Stimulated activated CD4-positive, alpha-beta T cell treated with anti-CD3 and anti-CD28 coated beads, TNF-alpha, amount 100 ng/mL, for 1 hour (primary cell): Measurements from ENCODE around the gene DYRK1A.
A peak's percentile ranks its signal among the peaks of the same experiment; 100 is the strongest.

ENCODE experiments used
- DNase-seq, 3 donors: peaks; one replicate each; pipeline ENCODE4 v3.0.0-alpha.2; 2020; ENCODE audit warnings: low read depth in 3 of 3, low spot score in 1 of 3

DYRK1A gene

DNA sequence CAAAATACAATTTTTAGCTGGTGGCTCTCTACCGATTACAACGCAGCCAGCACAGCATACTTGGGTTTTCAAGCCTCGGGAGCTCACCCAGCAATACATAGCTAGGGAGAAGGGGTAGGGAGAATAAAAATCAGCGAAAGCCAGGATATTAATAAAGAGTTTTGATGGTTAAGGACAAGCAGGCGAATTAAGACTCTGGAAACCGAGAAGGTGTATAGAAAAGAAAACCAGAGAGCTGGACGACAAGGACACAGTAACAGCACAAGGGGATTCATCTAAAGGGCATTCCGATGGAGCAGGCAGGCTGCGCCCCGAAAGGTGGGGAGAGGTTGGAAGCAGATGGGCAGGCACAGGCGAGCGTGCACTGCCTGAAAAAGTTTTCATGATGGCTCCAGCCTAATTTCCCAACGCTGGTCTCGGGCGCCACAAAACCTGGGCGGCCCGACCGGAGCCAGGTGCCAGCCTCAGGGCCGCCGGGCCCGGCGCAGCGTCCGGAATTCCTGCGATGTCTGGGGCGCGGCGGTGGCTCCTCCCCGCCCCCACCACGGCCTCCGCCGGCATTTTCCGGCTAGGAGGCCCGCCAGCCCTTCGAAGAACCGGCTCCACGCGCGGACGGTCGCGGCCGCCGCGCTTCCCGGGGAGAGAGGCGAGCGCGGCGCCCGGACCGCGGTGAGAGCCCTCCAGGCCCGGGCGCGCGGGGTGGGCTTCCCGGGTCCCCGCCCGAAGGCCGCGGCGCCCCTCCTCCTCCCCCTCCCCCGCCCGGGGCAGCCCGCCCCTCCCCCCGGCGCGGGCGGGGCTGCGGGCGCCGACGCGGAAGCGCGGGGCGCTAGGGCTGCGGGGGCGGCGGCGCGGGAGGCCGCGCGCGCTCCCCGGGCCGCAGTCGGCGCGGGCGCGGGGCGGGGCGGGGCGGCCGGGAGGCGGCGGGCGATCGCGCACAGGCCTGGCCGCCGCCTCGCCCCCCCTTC is 774 bp upstream of the DYRK1A start:
- peak; percentile 18 to 46 (median 19) for DNase-seq

DNA sequence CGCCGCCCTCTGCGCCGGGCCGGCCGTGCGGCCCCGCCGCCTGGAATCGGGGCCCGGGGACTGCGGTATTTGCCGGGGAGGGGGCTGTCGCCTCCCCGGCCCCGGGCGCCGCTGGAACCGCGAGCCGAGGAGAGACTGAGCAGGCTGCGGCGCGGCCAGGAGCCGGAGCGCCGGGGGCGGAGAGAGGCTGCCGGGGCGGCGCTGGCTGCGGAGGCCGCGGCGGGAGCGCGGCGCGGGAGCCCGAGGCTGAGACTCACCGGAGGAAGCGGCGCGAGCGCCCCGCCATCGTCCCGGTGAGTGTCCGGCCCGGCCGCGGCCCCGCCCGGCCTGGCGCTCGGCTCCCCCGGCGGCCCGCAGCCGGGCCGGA is 746 bp downstream of the DYRK1A start:
- DNase-seq: peak in 1 of 3 donors; percentile 7

DNA sequence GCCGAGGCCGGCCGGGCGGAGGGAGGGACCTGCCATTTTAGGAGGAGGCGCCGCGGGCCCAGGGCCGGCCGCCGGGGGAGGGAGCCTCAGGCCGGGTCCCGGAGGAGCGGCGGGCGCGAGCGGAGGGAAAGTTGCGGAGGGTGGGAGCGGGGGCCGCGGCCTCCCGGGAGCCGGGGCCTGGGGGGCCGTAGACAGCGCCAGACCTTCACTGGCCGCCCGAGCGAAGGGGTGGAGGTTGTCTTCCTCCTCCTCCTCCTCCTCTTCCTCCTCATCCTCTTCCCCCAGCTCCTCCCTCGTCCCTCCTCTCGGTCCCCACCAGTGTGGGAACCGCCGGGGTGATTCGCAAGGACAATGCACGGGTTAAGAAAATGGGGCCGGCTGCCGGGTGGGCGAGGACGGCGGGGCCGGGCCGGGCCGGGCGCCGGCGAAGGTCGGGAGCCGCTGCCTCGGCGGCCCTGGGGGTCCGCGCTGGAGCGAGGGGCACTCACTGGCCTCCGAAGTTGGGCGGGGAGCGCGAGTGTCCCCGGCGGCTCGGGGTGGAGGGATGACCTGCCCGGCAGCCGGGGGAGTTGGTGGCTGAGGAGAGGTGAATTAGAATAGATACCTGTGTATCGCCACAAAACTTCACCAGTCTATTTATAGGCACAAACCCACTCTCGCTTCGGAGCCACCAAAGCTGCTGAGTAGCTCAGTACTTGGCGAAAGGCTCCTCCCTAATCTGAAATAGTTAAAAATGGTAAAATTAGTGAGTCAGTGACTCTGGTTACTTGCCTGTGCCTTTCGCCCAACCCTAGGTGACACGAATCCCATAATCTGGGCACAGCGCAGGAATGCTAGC is 1.3 kb downstream of the DYRK1A start:
- DNase-seq: peak in 1 of 3 donors; percentile 7

DNA sequence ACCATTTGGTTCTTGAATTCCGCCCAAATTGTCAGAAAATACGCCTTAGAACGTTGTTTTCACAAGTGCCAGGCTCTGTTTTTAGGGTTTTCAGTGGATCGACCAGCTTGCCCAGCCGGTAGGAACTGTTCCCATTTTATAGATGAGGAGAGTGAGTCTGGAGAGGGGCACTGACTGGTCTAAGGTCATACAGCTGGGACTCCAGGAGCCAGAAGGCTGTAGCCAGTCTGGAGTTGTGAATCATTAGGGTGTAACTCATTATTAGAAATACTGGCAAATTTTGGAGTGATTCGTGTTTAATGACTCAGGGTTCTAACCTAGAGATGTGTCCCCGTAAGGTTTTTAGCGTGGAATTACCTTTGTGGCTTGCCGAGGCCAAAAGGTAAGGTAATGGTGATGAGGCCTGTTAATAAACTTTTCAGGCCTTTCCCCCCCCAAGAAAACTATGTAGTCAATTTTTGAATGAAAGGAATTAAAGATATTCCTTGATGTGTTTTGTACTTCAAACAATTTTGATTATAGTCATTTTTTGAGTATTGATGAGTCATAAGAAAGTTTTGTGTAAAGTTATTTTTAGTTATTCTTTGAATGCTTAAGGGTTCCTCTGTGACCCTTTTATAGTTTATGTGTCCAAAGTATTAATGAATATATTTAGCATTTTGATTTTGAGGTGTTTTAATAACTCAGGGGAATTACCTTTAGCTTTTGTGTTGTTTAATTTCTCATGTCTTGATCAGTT is 2.1 kb downstream of the DYRK1A start:
- DNase-seq: no peak

DNA sequence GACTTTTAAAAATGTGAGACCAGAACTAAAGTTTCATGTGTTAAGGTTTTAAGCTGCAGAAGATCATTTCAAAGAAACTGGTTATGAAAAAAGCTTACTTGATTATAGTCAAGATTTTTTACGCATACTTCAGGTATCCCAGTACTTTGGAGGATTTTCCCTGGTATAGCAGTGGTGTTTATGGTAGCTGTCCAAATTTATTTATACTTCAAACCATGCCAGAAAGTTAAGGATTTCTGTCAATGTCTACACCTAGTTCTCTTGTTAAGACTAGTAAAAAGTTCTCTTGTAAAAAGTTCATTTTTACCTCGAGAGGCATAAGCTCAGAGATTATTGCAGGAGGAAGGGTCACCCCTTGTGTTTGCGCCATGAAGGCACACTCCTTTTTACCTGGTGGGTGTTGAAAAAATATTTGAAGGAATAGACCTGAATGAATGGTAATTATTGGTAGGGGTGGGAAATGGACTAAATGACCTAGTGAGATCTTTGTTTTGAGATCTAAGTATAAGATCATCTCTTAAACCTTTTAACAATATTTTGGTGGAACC is 2.8 kb downstream of the DYRK1A start:
- no peak for DNase-seq

DNA sequence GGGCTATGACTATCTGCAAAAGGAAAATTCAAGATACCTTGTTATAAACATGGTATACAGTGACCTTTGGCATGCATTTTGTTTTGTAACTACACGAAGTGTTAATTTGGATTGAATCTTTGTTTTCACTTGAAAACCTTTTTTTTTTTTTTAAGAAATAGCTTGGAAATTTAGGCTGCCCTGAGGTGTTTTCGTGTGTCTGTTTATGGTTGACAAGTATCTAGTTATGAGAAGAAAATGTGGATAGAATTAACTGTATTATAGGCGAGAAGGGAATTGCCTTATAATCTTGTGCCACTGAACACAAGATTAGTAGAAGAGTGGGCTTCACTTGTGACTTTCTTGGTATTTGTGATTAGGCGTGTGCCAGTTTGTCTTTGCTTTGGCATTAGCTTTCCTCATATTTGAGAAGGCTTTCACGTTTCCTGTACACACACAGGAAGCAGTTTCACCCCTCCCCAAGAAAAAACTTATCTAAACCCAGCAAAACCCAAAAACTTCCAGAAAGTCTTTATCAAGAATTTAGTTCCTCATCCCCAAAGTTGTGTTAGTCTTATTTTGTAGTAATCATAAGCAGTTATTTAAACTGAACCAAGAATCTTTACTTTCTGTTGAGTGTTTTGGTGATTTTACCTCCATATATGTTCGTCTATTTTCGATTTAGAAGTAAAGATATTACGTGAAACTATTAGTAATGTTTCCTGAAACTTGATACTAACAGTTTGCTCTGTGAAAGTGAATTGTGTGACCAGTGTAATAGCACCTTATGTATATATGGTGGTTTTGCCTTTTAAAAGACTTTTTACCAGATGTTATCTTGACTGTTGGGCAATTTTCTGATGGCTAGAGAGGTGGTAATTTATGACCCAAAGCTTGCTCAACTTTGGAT is 3.8 kb downstream of the DYRK1A start:
- no peak for DNase-seq

DNA sequence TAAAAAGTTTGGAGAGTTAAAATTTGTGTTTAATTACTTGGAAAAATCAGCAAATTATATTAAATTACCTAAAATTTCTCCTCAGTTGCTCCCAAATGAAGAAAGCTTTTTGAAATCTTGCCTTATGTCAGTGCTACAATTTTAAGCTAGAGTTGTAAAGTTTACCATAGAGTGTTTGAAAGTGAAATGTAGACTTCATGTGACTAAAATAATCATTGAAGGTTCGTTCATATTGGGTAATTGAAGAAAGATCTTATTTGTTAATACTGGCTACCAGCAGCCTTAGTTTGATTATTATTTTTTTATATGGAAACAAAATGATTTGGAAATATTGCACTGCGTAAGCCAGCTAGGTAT is 4.4 kb downstream of the DYRK1A start:
- no peak for DNase-seq

DNA sequence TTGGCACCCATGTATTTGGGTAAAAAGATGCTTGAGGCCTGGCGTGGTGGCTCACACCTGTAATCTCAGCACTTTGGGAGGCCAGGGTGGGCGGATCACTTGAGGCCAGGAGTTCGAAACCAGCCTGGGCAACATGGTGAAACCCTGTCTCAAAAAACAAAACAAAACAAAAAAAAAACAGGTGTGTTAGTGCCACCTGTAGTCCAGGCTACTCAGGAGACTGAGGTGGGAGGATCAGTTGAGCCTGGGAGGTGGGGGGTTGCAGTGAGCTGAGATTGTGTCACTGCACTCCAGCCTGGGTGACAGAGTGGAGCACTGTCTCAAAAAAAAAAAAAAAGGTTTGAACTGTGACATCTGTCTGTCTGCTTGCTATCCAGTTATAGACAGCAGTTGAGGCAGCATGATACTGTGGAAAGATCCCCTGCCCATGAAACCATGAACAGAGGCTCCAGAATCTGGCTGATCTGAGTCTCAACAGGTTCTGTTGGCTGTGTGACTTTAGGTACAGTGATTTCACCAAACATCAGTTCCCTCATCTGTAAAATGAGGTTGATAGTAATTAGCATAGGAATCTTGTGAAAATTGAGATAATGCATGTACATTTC is 5.7 kb downstream of the DYRK1A start:
- DNase-seq: no peak

DNA sequence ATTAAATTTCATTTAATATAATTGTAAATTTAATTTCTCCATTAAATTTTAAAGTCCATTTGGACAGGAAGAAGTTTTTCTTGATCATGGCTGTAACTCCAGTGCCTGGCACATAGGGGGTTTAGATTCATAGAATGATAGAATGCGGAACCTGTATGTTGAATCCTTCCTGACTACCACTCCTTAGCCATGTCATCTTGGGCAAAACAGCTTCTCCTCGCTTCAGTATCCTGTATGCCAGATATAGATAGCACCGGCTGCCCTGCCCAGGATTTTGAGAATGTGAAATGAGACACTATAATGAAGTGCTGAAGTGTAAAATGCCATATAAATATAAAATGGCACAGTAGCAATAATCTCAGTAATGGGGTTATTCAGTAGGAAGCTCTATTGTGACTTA is 6.4 kb downstream of the DYRK1A start:
- DNase-seq: no peak

DNA sequence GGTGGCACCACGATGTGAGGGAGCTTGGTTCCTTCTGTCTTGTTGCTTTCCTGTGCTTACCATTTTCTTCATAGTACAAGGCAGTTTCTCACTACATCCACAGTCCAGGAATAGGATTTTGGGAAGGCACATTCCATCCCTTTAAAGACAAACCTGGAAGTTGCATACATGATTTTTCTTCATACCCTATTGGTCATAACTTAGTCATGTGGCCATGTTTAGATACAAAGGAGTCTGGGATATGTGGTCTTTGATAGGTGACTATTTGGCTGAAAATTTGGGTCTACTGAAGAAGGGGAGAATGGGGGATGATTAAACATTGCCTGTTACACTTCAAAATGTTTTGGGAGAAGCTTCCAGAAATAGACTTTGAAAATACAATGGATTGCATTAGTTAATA is 7.0 kb downstream of the DYRK1A start:
- no peak for DNase-seq

DNA sequence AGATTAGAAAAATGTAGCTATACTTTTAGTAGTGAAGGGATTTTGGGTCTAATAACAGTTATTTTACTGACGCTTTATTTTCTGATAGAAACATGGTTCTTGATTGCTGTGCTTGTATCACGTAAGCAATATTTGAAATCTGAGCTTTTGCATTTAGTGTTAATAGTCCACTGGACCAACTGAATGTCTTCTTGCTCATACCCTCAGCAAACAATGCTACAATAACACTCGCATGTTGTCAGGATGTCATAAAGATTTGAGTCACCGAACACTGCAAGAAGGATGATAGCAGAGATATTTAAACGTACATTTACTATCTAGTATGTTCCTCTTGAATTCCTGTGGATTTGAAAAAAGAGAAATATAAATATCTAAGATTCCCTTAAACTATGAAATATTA is 7.5 kb downstream of the DYRK1A start:
- DNase-seq: no peak

DNA sequence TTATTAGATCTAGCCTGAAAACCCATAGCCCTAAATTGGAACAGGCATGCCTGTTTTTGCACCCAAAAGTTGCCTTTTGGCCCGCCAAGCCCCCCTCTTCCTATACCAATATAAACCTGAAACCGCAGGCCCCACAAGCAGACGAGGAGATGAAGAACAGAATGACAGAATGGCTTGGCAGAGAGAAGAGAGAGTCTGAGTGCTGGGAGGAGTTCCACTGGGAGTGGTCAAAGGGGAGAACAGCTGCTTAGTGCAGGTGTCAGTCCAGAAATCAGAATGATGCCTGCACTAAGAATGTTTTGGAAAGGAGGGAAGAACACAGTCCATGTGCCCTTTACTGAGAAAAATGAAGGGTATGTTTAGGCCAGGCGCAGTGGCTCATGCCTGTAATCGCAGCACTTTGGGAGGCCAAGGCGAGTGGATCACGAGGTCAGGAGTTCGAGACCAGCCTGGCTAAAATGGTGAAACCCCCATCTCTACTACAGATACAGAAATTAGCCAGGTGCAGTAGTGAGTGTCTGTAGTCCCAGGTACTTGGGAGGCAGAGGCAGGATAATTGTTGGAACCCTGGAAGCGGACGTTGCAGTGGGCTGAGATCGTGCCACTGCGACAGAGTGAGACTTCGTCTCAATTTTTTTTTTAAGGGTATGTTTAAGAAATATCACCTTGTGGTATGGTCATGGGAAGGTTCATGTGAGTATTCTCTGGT is 9.4 kb downstream of the DYRK1A start:
- no peak for DNase-seq

DNA sequence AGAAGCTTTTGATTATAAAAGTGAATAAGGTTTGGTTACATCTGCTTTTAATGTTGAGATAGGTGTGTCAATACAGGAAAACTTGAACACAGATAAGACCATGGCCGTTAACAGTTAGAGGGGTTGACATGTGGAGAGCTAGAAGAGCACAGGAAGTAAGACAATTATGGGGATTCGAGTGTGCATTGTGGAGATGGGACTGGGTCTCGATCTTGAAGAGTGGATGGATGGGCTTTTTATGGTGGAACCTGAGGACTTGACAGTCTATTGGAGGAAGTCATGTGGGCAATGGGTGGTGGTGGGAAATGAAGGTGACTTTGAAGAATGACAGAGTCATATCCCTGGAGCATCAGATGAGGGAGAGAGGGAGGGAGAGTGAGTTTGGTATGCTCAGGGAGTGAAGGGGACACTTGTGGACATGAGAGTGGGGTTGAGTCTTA is 12.1 kb downstream of the DYRK1A start:
- no peak for DNase-seq

DNA sequence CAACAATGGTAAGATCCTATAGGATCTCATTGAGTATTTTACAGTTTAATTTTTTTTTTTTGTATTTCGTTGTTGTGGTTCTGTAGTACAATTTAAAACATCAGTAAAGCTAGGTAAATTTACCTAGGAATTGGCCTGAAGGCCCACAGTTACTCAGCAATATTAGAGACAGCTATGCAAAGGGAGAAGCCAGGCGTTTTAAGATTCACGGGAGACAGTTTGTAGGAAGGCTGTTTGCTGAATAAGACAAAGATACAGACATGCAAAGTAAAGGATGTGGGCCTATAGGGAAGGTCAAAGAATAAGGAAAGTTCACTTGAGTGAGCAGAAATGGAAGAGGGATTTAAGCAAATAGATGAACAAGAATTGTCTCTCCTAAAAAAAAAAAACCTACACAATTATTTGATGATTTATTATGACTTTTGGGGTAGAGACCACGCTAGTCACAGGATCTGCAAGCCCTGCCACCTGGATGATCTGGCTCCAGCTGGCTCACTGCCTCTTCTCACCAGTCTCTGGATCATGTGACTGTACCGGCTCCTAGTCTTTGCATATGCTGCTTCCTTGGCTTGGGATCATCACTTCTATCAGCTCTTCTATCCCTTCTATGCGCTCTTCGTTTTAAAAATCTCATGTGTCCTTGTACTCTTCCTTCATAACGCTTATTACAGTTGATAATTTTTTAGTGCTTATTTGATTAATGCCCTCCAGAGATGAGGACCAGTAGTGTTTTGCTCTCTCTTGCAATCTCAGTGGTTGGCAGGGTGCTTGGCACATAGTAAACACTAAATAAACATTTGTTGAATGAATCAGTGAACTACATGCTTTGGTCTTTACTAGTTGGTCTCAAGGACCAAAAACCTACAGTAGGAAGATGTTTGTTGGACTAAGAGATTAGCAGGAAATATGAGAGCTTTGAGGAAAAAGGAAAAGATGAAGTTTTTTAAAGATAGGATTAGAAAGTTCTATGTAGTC is 14.1 kb downstream of the DYRK1A start:
- DNase-seq: no peak

DNA sequence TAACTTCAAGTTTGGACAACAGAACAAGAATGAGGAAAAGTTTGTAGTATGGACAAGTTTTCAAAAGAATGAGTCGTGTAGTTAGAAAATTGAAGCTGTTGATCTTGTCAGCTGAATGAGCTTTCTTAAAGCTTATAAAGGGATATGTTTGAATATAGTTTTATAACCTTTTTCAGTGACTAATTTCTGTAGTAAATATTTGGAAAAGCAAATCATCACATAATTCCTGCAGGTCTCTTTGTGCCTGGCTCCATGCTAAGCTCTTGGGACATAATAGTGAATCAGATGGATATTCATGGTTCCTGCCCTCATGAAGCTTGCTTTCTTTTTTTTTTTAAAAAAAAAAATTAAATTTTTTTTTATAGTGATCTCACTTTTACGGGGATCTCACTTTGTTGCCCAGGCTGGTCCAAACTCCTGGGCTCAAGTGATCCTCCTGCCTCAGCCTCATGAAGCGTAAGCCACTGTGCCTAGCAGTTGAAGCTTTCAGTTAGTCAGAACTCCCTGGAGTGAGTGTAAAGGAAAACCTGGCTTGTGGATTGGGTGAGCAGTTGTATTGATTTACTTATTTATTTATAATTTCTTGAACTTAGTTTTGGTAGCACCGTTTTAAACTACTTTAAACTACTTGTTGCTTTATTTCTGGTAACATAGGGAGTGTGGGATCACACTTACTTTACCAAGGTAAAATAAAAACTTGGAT is 15.5 kb downstream of the DYRK1A start:
- DNase-seq: no peak

DNA sequence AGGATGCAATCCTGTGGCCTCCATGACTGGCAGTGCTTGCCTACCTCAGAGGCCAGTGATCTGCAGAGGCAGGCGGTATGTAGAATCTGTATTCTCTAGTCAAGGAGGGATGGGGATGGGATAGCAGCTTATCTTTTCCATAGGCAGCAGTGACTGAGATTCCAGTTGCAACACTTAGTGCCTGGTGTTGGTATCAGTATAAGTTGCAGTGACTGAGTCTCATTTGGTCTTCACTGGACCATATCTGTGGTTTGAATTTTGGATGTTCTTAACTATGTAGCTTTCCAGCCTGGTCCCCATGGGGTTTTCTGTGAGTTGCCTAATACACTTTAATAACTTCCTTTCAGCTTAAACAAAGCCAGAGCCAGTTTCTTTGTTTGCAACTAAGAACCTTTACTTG is 16.5 kb downstream of the DYRK1A start:
- no peak for DNase-seq

DNA sequence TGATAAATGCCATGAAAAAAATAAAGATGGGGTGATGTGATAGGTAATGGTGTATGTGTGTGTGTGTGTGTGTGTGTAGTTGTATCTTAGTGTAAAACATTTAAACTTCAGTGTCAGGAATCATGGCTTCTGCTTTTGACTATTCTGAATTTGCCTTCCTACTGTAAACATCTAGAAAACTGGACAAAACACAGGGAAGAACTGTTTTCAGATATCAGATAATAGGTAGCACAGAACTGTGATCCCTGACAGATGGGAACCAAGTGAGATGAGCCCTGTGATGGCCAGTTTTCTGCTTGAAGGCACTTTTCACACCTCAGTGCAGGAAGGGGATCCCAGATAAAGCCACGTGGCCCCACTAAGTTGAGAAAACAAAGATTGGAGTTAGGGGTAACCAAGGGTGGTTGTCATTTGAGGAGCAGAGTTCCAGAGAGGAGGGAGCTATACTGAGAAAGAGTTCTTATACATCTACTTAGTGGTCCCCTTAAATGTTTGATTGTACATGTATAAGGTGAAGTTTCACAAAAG is 17.3 kb downstream of the DYRK1A start:
- no peak for DNase-seq
